ENCODE measurements around the gene ICE2.
A peak's percentile ranks its signal among the peaks of the same experiment; 100 is the strongest.

Gene ICE2

GRCh38 chr15:60494108-60494507 lies 15.2 kb upstream of the ICE2 start:
- DNase-seq, result no peak

DNA sequence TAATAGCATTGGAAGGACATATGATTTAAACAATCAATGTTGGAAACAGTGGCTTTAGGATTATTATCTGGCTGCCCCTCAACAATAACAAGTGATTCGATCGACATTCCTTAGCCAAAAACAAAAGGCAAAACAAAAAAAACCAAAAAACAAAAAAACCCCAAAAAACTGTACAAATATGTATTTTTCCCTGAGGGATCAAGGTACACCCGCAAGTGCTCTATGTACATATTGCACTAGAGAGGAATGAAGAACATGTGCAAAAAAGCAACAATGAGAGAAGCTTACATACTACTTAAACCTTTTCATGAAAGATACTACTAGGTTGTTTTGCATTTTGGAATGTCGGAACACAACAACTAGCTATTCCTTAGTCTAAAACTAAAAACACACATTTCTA lies 14.2 kb upstream of the ICE2 start:
- DNase-seq, result no peak

DNA sequence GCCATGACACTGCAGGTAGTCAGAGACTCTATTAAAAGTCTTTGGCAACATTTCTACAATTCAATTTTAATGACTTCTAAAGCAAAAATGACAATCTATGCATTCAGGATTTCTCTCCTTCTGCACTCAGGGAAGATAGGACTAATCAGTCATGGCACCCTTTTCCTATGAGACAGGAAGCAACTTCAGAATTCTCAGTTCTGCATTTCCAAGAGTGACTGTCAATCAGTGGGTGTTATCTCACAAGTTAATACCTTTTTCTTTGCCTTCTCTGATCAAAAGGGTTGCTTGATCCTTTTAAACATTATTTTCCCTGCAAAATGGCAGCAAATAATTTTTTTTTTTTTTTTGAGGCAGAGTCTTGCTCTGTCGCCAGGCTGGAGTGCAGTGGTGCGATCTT lies 7.8 kb upstream of the ICE2 start:
- peak; percentile 19 for DNase-seq

GRCh38 chr15:60485365-60486055 lies 6.6 kb upstream of the ICE2 start:
- DNase-seq, result peak; percentile 51

GRCh38 chr15:60483042-60483441 lies 4.1 kb upstream of the ICE2 start:
- no peak for DNase-seq

GRCh38 chr15:60480888-60481287 lies 1.9 kb upstream of the ICE2 start:
- DNase-seq, result no peak

- DNase-seq, result no peak
Observed at GRCh38 chr15:60480149-60480548, 1.2 kb upstream of the ICE2 start.

DNA sequence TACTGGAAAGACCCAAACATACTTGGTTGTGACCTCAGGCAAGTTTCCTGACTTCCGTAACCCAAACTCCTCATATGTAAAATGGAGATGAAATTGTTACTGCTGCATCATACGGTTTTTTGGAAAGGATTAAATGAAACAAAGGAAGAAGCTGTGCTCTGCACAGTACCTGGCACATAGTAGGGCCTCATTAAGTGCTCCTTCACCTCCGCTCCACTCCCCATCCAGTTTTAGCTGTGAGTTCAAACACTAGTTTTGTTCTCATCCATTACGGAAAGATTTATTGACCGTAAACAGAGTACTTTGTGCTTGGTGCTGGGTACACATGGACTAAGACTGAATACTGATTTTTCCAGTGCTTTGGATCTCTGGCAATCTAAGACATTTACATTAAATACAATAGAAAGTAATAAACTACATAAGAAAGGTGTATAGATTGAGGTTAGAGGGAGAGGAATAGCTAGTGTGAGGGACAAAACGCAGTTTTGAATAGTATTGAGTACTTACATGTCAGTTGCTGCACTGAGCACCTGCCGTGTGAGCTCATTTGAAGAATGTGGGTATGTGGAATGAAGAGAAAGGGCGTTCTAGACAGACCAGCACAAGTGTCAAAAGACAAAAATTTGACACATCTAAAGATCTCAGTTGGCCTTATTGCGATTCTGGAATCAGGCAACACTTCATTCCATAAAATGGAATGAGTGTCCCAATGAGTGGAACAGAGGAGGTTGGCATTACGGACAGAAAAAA lies 594 bp upstream of the ICE2 start:
- peak; percentile 20 for DNase-seq

- peak; percentile 45 for DNase-seq
Observed at GRCh38 chr15:60477916-60478565, 901 bp downstream of the ICE2 start.

GRCh38 chr15:60477164-60477563 lies 1.8 kb downstream of the ICE2 start:
- no peak for DNase-seq

- DNase-seq, result peak; percentile 8
Observed at GRCh38 chr15:60476713-60477112, 2.2 kb downstream of the ICE2 start.

GRCh38 chr15:60473135-60473534 lies 5.8 kb downstream of the ICE2 start:
- no peak for DNase-seq

DNA sequence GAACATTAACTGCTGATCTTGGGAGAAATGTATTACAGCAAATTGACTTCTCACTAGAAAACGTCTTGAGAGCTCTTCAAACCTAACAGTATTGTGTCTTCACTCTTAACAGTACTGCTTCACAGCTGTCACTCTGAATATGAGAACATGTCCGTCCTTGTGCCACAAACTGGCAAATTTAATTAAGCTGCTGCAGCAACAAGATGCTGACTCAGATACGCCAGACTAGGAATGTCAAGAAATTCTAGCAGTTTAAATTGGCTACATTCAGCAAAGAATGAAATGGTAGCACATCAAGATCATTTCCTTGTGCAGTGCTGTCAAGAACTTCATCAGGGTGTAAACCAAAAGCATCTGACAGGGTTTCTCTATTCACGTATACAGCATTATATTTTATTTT lies 7.6 kb downstream of the ICE2 start:
- DNase-seq, result peak; percentile 8

- peak; percentile 13 for DNase-seq
Observed at GRCh38 chr15:60469893-60470641, 8.9 kb downstream of the ICE2 start.

DNA sequence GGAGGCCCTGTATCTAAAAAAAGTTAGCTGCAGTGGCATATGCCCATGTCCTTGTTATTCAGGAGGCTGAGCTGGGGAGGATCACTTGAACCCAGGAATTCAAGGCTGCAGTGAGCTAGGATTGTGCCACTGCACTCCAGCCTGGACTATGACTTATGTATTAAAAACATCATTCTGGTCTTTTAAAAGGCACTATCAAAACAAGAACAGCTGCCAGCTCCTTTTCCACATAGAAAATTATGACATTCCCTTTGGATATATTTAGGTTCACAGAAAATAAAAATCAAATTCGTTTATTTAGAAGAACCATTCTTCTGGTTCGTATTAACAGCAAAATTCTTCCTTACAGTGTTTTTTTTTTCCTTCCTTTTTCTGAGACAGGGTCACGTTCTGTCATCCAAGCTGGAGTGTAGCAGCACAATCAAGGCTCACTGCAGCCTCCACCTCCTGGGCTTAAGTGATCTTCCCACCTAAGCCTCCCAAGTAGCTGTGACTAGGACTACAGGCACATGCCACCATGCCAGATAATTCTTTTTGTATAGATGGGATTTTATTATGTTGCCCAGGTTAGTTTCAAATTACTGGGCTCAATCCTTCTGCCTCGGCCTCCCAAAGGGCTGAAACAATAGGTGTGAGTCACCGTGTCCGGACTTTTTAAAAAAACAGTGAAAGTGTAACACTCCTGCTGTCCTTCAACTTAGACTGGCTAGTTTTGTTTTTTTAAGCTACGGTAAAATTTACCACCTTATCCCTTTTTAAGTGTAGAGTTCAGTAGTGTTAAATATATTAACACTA lies 13.9 kb downstream of the ICE2 start:
- DNase-seq, result no peak

GRCh38 chr15:60462027-60462426 lies 16.9 kb downstream of the ICE2 start:
- DNase-seq, result no peak

DNA sequence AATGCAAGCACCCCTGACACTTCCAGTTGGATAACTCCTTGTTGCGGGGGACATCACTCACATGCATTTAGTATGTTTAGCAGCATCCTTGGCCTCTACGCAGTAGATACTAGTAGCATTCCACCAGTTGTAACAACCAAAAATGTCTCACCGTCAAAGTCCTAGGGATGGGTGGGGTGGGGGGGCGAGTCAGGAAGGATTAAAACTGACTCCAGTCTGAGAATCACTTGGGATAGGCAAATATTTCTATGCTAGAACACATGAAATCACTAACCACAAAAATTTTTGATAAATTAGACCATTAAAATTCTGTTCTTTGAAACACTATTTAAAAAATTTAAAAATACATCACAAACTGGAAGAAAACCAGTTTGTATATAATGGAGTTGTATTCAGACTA lies 18.0 kb downstream of the ICE2 start:
- no peak for DNase-seq

- peak; percentile 8 for DNase-seq
Observed at GRCh38 chr15:60458721-60459120, 20.2 kb downstream of the ICE2 start.

DNA sequence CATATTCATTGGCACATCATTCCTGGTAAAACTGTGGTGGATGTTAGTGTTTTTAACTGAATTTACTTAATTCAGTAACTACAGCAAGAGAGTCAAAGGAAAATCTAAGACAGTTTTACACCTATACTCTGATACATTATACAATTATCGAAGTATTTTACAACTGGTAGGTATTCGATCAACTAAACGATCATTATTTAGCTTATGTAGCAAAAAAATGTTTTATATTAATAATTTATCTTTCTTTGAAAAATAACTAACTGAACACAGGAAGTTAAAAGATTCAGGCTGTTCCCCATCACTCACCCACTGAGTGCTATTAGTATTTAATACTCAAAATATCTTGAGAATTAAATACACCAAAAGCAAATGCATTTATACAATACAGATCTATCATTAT lies 21.0 kb downstream of the ICE2 start:
- DNase-seq, result no peak

DNA sequence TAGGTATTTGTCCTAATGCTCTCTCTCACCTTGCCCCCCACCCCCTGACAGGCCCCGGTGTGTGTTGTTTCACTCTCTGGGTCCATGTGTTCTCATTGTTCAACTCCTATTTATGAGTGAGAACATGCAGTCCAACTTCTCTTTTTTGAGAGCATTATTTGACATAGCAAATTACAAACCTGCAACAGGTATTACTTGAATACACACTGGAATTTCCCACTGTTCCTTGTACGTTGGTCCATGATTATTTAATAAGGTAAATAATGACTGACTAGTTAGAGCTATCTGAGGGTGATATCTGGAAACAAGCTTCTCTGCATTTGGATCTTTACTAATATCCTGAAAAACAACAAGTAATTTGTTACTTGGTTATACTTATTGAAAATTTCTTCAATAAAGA lies 24.1 kb downstream of the ICE2 start:
- DNase-seq, result no peak

DNA sequence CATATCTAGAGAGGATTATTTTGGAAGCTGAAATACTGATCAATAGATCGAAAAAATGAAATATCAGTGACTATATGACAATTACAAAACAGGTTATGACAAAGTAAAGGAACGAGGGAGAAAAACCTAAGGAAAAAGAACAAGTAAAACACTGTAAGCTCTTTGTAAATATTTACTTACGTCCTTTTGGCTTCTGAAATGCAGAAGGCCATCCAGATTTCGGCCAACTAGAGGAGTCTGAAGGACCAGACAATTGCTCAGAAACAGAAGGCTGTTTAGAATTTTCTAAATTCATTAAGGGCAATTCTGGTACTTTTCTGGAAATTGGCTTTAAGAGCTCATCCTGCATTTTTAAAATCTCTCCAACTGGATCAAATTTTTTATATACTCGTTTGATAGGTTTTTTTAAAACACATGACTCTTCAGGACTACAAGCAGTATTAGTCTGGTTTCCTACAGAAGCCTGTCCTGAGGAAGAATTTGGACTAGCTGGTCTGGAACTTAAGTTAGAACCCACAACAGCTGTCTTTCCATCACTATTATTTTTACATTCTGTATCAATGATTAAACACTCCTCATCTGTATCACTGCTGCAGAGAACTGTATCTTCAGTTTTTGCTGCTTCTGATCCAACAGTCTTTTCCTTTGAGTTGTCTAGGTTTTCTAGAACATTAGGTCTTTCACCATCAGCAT lies 30.1 kb downstream of the ICE2 start:
- DNase-seq, result no peak

Data from hematopoietic multipotent progenitor cell treated with erythropoietin and hydrocortisone succinate and interleukin-3 and kit ligand, for 4 days (in vitro differentiated cells).